Thoracic aorta (tissue), 2 donors: ENCODE measurements around the gene PROK1. TPM values are rescaled to one million over a fixed set of nuclear protein-coding genes. Genes with fewer than 3 reads are reported as not detected.

Experiments
- ATAC-seq: fragments of 150-250 bp; one replicate; pipeline ENCODE4 v1.8.0; 2017; ENCODE audit warnings: low read depth; ENCODE audit not compliant: insufficient number of reproducible peaks, low FRiP score
- DNase-seq: peaks from one replicate; pipeline ENCODE4 v3.0.0-alpha.2; 2020; ENCODE audit warnings: low spot score
- H3K27ac ChIP-seq, 2 donors: fragments of 200-600 bp; sonication (generic); 1 replicate in 1 of 2; 2 replicates in 1 of 2; pipeline ENCODE4 v1.5.1; 2016; ENCODE audit warnings: mild to moderate bottlenecking in 2 of 2, moderate library complexity in 2 of 2
- H3K27me3 ChIP-seq: fragments of 200-600 bp; sonication (generic); replicated peaks from 2 replicates; pipeline ENCODE4 v1.6.0; 2016; ENCODE audit warnings: mild to moderate bottlenecking; ENCODE audit not compliant: insufficient read depth
- H3K36me3 ChIP-seq: fragments of 200-600 bp; sonication (generic); one replicate; pipeline ENCODE4 v1.5.1; 2016
- H3K4me1 ChIP-seq, 2 donors: fragments of 200-600 bp; sonication (generic); 1 replicate in 1 of 2; 2 replicates in 1 of 2; pipeline versions ENCODE4 v1.5.1 to v1.6.0; 2016; ENCODE audit warnings: low read depth in 2 of 2, mild to moderate bottlenecking in 1 of 2; ENCODE audit not compliant: control insufficient read depth in 1 of 2
- H3K4me3 ChIP-seq: fragments of 200-600 bp; sonication (generic); 2 replicates; pipeline ENCODE4 v1.5.1; 2016; ENCODE audit warnings: mild to moderate bottlenecking
- H3K9me3 ChIP-seq: fragments of 200-600 bp; sonication (generic); 2 replicates; pipeline ENCODE4 v1.5.1; 2016
- CTCF ChIP-seq: fragments of 200-600 bp; sonication (generic); IDR thresholded peaks from one replicate; pipeline ENCODE4 v1.5.1; 2019; ENCODE audit warnings: antibody characterized with exemption
- total RNA-seq, 2 donors: library from RNA; depleted of rRNA; stranded (reverse); fragments of >200 nt; gene quantifications; one replicate each; pipeline versions ENCODE4 v1.1.0 to v1.2.3, GENCODE V29; 2016

PROK1 gene
- total RNA-seq, 2 donors from 2014 or later: 0.27 to 0.63 TPM

- no peak overlapping the region for H3K27ac ChIP-seq
- H3K4me1 ChIP-seq: peaks cover 0 to 5% of the 10 kb centered on the region in 2 donors
- H3K9me3 ChIP-seq: no peaks in the 10 kb centered on the region
- no peak for TF ChIP-seq CTCF
- H3K27me3 ChIP-seq: no peaks in the 10 kb centered on the region
- DNase-seq: no peak
- no peaks in the 10 kb centered on the region for H3K36me3 ChIP-seq
- ATAC-seq: no peak
- no peak overlapping the region for H3K4me3 ChIP-seq
Observed at GRCh38 chr1:110420023-110420662, 30.8 kb upstream of the PROK1 start.

GRCh38 chr1:110420874-110421793 is 29.8 kb upstream of the PROK1 start:
- ATAC-seq: no peak
- no peak for DNase-seq
- Histone ChIP-seq H3K4me1 (peaks cover 0 to 15% of the 10 kb centered on the region in 2 donors), H3K36me3 (no peaks in the 10 kb centered on the region), H3K27me3 (no peaks in the 10 kb centered on the region), H3K27ac (no peak overlapping the region), H3K4me3 (no peak overlapping the region), H3K9me3 (no peaks in the 10 kb centered on the region)
- TF ChIP-seq CTCF: no peak

DNA sequence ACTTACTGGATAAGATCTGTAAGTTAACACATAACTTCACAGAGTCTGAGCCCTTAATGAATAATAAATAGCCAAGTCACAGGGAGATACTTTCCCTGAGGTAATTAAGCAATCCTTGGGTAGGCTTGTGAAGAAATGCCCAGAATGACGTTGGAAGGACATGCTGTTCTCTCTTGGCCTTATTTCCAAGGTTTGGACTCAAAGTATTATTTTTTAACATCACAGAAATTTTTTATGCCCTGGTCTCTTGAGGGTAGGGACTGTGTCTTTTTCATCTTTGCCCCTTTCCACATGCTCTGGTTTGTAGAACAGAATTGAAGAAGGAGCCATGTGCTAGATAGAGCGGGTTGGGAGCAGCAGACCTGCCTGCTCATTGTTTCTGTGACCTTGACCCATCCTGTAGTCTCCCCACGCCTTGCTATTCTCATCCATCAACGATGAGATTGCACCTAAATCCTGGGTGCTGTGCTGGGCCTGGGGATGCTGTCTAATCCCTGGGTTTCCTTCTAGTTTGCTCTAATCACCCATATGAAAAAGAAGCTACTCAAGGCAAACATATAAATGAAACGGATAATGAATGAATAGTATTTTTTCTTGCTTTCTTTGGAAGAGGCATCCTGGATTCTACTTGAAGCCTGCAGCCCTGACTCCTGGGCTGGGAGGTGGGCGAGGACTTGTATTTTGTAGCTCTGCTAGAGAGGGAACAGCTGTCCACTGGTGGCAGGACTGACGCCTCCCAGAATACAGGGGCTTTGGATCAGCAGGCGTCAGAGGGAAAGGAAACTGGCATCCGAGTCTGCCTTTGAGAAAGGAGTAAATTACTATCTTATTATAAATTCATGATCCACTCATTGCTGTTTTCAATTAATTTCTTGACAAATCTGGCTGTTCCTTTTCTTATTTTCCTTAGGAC is 26.0 kb upstream of the PROK1 start:
- TF ChIP-seq CTCF: no peak
- H3K27me3 ChIP-seq: no peaks in the 10 kb centered on the region
- peaks cover 0 to 15% of the 10 kb centered on the region in 2 donors for H3K4me1 ChIP-seq
- ATAC-seq (no peak), DNase-seq (no peak)
- H3K36me3 ChIP-seq: no peaks in the 10 kb centered on the region
- no peak overlapping the region for H3K4me3 ChIP-seq
- no peaks in the 10 kb centered on the region for H3K9me3 ChIP-seq
- peak overlapping the region in 1 of 2 donors; percentile 50 for H3K27ac ChIP-seq

GRCh38 chr1:110425612-110426152 is 25.3 kb upstream of the PROK1 start:
- H3K27ac ChIP-seq: peak overlapping the region in 1 of 2 donors; percentile 50
- no peaks in the 10 kb centered on the region for H3K36me3 ChIP-seq
- DNase-seq (no peak), ATAC-seq (no peak)
- no peaks in the 10 kb centered on the region for H3K9me3 ChIP-seq
- no peak overlapping the region for H3K4me3 ChIP-seq
- H3K27me3 ChIP-seq: no peaks in the 10 kb centered on the region
- H3K4me1 ChIP-seq: peaks cover 0 to 15% of the 10 kb centered on the region in 2 donors
- TF ChIP-seq CTCF: no peak
